PC-9 (cell line): ENCODE data around the gene GADD45G. TPM values are rescaled to one million over a fixed set of nuclear protein-coding genes. Genes with fewer than 3 reads are reported as not detected.

Source experiments
- BruUV-seq: library from RNA; stranded (reverse); fragments of 400-500 nt; replicated peaks from 2 replicates; lab custom pipeline; 2021; lab: Mats Ljungman, UMichigan
- CTCF ChIA-PET: fragments of 300-600 bp; sonication (Branson Sonifier 250); formaldehyde crosslinking; loops from one replicate; lab custom pipeline; 2022; ENCODE audit warnings: antibody characterized with exemption; lab: Charles Lee
- POLR2A ChIA-PET: fragments of 300-600 bp; sonication (Branson Sonifier 250); formaldehyde crosslinking; loops from one replicate; lab custom pipeline; 2022; ENCODE audit warnings: antibody characterized with exemption; ENCODE audit not compliant: unreplicated experiment; lab: Charles Lee
- DNase-seq, 2 experiments: peaks; one replicate each; pipeline versions ENCODE4 v3.0.0 to v3.0.0-alpha.2; 2015 to 2022; ENCODE audit warnings: mixed read lengths in 1 of 2
- H2AFZ ChIP-seq: fragments of 200-600 bp; sonication (generic); 2 replicates; pipeline ENCODE4 v1.8.1; 2017; ENCODE audit warnings: antibody characterized with exemption
- H3F3A ChIP-seq: fragments of 200-600 bp; sonication (generic); 2 replicates; pipeline ENCODE4 v1.8.1; 2017; ENCODE audit warnings: antibody characterized with exemption, mild to moderate bottlenecking, low read depth; ENCODE audit not compliant: insufficient read depth
- H3K27ac ChIP-seq: fragments of 200-600 bp; sonication (generic); 2 replicates; pipeline ENCODE4 v1.6.1; 2016; ENCODE audit warnings: mixed run types
- H3K27me3 ChIP-seq: fragments of 200-600 bp; sonication (generic); 2 replicates; pipeline ENCODE4 v1.6.1; 2016; ENCODE audit warnings: low read depth, mixed run types; ENCODE audit not compliant: insufficient read depth
- H3K36me3 ChIP-seq: fragments of 200-600 bp; sonication (generic); 2 replicates; pipeline ENCODE4 v1.6.1; 2016; ENCODE audit warnings: low read depth, mixed run types
- H3K4me1 ChIP-seq: fragments of 200-600 bp; sonication (generic); replicated peaks from 2 replicates; pipeline ENCODE4 v1.6.1; 2016; ENCODE audit warnings: mixed run types; ENCODE audit not compliant: insufficient read depth
- H3K4me2 ChIP-seq: fragments of 200-600 bp; sonication (generic); 2 replicates; pipeline ENCODE4 v1.6.1; 2017; ENCODE audit warnings: mixed run types
- H3K4me3 ChIP-seq: fragments of 200-600 bp; sonication (generic); 2 replicates; pipeline ENCODE4 v1.6.1; 2016; ENCODE audit warnings: mixed run types
- H3K79me2 ChIP-seq: fragments of 200-600 bp; sonication (generic); 2 replicates; pipeline ENCODE4 v1.6.1; 2017; ENCODE audit warnings: low read depth, mixed run types
- H3K9me2 ChIP-seq: fragments of 200-600 bp; sonication (generic); 2 replicates; pipeline ENCODE4 v1.8.1; 2017; ENCODE audit warnings: mild to moderate bottlenecking; ENCODE audit not compliant: insufficient read depth
- H3K9me3 ChIP-seq: fragments of 200-600 bp; sonication (generic); 2 replicates; pipeline ENCODE4 v1.8.1; 2016; ENCODE audit warnings: low read depth; ENCODE audit not compliant: insufficient read depth
- H4K20me1 ChIP-seq: fragments of 200-600 bp; sonication (generic); 2 replicates; pipeline ENCODE4 v1.8.1; 2017; ENCODE audit not compliant: insufficient read depth
- EZH2 ChIP-seq: fragments of 200-600 bp; sonication (generic); IDR thresholded peaks from 2 replicates; pipeline ENCODE4 v1.8.0; 2017; ENCODE audit warnings: antibody characterized with exemption, low read depth
- intact Hi-C: fragments of 100-400 bp; cut with micrococcal nuclease; formaldehyde crosslinking; loops from one replicate; pipeline ENCODE4 v1.10.0; 2022; ENCODE audit not compliant: unreplicated experiment
- total RNA-seq: library from RNA; stranded (reverse); gene quantifications from 2 replicates; pipeline ENCODE4 v1.2.3, GENCODE V29; 2021
- TF ChIP-seq, protein P1 (sequence below): fragments of 200-600 bp; sonication (generic); conservative IDR thresholded peaks from 2 replicates; pipeline ENCODE4 v1.6.1; 2017; ENCODE audit warnings: mixed run types, antibody characterized with exemption, mild to moderate bottlenecking, moderate library complexity

The GADD45G gene
- total RNA-seq, 1 experiment from 2014 or later = 2.4 TPM

DNA sequence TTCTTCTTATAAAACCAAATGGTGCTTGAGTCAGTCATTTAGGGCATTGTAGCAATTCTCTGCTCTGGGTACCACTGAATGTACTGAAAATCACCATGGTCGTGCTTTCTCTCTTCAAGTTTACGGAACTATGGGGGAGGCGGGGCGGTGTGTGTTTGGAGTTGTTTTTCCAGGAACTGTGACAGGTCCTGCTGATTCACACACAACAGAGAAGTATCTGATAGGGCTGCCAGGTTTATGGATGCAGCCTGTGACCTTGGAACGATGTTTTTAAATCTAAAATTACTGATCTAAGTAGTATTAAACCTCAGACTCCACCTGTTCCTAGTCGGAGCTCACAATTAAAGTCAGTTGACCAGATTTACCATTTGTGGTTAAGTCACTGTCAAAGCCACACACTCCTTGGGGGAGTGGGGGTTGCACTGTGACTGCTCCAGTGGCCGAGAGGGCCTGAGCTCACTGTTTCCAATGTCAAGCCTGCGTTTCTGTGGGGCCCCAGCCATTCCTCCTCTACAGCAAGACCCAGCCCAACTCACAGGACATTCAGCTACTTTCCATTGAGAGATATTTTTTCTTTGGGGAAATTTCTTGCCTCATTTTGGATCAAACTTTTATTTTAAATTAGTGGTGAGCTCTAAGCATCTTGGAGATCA, 44.4 kb downstream of the GADD45G start:
- no peaks in the 10 kb centered on the region for H4K20me1 ChIP-seq
- H3K27me3 ChIP-seq = peaks cover 95% of the 10 kb centered on the region
- ChIA-PET POLR2A (no interaction called here), CTCF (no interaction called here)
- no peak overlapping the region for H3K4me2 ChIP-seq
- H3K9me2 ChIP-seq = no peaks in the 10 kb centered on the region
- no peak overlapping the region for H2AFZ ChIP-seq
- intact Hi-C loops = no loop called here
- BruUV-seq = no TSS peak
- H3K4me1 ChIP-seq = no peaks in the 10 kb centered on the region
- no peak for DNase-seq
- H3K79me2 ChIP-seq = no peaks in the 10 kb centered on the region
- H3K4me3 ChIP-seq = no peak overlapping the region
- H3K36me3 ChIP-seq = no peaks in the 10 kb centered on the region
- H3K27ac ChIP-seq = no peak overlapping the region
- no peaks in the 10 kb centered on the region for H3F3A ChIP-seq
- TF ChIP-seq EZH2 = no peak
- TF ChIP-seq, protein P1, sequence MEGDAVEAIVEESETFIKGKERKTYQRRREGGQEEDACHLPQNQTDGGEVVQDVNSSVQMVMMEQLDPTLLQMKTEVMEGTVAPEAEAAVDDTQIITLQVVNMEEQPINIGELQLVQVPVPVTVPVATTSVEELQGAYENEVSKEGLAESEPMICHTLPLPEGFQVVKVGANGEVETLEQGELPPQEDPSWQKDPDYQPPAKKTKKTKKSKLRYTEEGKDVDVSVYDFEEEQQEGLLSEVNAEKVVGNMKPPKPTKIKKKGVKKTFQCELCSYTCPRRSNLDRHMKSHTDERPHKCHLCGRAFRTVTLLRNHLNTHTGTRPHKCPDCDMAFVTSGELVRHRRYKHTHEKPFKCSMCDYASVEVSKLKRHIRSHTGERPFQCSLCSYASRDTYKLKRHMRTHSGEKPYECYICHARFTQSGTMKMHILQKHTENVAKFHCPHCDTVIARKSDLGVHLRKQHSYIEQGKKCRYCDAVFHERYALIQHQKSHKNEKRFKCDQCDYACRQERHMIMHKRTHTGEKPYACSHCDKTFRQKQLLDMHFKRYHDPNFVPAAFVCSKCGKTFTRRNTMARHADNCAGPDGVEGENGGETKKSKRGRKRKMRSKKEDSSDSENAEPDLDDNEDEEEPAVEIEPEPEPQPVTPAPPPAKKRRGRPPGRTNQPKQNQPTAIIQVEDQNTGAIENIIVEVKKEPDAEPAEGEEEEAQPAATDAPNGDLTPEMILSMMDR = no peak
- no peaks in the 10 kb centered on the region for H3K9me3 ChIP-seq

DNA sequence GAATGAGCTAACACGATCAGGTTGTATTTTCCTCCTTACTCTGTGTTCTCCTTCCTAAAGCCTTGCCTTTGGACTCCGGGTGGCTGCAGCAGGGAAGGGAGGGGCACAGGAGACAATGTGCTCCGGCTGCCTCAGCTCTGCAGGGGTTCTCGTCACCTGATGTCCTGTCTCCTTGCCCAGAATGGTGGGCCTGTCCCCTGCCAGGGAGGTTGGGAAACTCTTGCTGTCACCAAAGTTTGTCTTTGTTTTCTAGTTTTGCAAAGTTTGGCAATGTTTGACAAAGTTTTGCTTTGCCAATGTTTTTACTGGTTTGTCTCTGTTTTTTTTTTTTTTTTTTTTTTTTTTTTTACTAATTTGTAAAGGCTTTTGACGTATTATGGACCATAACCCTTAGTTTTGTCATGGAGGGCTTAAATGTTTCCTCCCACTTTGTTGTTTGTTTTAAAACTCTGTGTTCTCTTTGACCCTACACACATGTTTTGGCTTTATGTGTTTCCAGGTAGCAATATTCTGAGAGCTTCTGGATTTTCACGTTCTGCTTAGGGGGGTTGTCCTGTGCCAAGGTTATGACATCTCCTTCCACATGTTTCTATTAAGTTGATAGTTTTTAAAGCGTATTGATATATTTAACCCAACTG, 49.3 kb downstream of the GADD45G start:
- Histone ChIP-seq H3K9me3 (no peaks in the 10 kb centered on the region), H3K9me2 (no peaks in the 10 kb centered on the region), H4K20me1 (no peaks in the 10 kb centered on the region), H2AFZ (no peak overlapping the region), H3K27me3 (peaks cover 95% of the 10 kb centered on the region), H3K4me1 (no peaks in the 10 kb centered on the region), H3K36me3 (no peaks in the 10 kb centered on the region), H3K27ac (no peak overlapping the region), H3K79me2 (no peaks in the 10 kb centered on the region), H3F3A (no peaks in the 10 kb centered on the region), H3K4me2 (no peak overlapping the region), H3K4me3 (no peak overlapping the region)
- ChIA-PET POLR2A (no interaction called here), CTCF (no interaction called here)
- DNase-seq = no peak
- no peak for TF ChIP-seq EZH2
- TF ChIP-seq, protein P1 = no peak
- intact Hi-C loops = no loop called here
- no TSS peak for BruUV-seq

DNA sequence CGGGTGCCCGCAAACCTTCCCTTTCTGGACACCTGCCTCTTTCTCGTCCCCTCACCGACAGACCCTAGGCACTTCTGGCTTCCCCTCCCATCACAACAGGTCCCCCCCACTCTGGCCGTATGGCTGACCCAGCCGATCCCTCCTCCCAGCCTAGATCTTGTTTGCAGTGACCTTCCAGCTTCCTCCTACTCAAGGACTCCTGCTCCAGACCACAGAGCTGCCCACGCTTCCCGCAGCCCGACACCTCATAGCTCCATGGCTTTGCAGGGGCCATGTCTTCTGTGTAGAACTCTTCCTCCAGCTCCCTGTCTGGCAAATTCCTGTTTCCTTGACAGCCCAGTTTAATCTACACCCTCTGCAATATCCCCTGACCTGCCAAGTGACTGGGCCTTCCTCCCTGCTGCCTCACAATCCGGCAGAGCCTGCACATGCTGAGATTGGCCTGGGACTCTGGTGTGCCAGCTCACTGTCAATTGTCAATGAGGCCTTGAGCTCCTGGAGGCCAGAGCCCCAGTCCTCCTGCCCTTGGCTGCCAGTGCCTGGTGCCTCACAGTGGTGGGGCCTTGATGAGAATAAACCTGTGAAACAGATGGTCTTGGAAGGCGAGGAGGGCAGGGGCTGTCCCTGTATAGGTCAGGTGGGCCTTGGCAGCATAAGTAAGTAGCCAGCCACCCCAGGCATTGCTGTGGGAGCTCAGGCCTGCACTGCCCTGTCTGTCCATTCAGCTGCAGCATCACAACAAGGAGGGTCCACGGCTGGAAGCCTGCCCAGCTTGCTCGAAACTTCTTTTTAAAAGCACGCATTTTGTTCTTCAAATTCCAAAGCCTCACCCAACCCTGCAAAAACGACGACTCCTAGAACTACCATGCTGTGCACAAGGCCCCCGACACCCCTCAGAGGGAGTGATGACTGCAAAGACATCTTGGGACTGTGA, 50.5 kb downstream of the GADD45G start:
- Histone ChIP-seq H3K4me3 (no peak overlapping the region), H3K27me3 (peaks cover 96% of the 10 kb centered on the region), H3K4me1 (no peaks in the 10 kb centered on the region), H3K79me2 (no peaks in the 10 kb centered on the region), H3K36me3 (no peaks in the 10 kb centered on the region), H3K9me2 (no peaks in the 10 kb centered on the region), H3K9me3 (no peaks in the 10 kb centered on the region), H2AFZ (no peak overlapping the region), H3K27ac (no peak overlapping the region), H3F3A (no peaks in the 10 kb centered on the region), H4K20me1 (no peaks in the 10 kb centered on the region), H3K4me2 (no peak overlapping the region)
- POLR2A ChIA-PET = no interaction called here
- CTCF ChIA-PET = no interaction called here
- no TSS peak for BruUV-seq
- DNase-seq = no peak
- TF ChIP-seq EZH2 = no peak
- TF ChIP-seq, protein P1 = no peak
- intact Hi-C loops = no loop called here
